ENCODE results near the gene SYNDIG1L. TPM values are rescaled to one million over a fixed set of nuclear protein-coding genes. Genes with fewer than 3 reads are reported as not detected.

The SYNDIG1L gene
- polyA plus RNA-seq (2.0 and 2.1 TPM in 2 replicates), polyA minus RNA-seq (2.7 and 2.8 TPM in 2 replicates)

DNA sequence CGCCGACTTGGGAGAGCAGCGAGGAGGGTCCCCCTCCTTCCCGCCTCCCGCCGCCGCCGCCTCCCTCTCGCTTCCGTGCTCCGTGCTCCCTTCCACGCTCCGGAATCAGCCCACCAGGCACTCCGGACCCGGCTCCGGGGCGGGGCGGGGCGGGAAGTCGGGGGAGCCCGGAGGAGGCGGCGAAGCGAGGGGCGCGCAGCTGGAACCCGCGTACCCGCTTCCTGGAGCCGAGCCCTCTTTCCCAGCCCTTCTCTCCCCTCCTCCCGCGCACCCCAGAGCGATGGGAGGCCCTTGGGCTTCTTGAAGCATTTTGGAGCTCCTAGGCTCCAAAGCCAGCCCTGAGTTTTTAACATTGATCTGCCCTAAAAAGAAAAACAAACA, at the start of gene SYNDIG1L:
TSS of gene SYNDIG1L (minus strand) at position 9 of the 381 bp plus-strand sequence. CDS start 16,466 bp downstream, outside the sequence.
- Histone ChIP-seq H3K79me2 (replicated peaks; ENCODE audit: insufficient read depth, low read length) (no peaks in the 10 kb centered on the region), H3K36me3 (ENCODE audit: insufficient read depth, low read length) (no peaks in the 10 kb centered on the region), H3K9ac (ENCODE audit: low read length) (peak within 1 kb of the TSS; percentile 45), H3K27ac (ENCODE audit: low read length) (no peak within 1 kb of the TSS), H3K4me3 (ENCODE audit: low read length) (peak within 1 kb of the TSS; percentile 67), H3K9me3 (ENCODE audit: low read length) (no peaks in the 10 kb centered on the region), H3K9me2 (ENCODE audit: insufficient read depth, low read length) (no peaks in the 10 kb centered on the region), H2AFZ (ENCODE audit: low read depth, low read length) (no peak within 1 kb of the TSS), H3K27me3 (ENCODE audit: insufficient read depth, low read depth, low read length) (peaks cover 48% of the 10 kb centered on the region), H3K4me2 (ENCODE audit: low read length) (no peak within 1 kb of the TSS), H4K20me1 (ENCODE audit: insufficient read depth) (no peaks in the 10 kb centered on the region), H3F3A (ENCODE audit: insufficient read depth, low read length, poor library complexity, severe bottlenecking) (no peaks in the 10 kb centered on the region)
- TF ChIP-seq, protein P1, sequence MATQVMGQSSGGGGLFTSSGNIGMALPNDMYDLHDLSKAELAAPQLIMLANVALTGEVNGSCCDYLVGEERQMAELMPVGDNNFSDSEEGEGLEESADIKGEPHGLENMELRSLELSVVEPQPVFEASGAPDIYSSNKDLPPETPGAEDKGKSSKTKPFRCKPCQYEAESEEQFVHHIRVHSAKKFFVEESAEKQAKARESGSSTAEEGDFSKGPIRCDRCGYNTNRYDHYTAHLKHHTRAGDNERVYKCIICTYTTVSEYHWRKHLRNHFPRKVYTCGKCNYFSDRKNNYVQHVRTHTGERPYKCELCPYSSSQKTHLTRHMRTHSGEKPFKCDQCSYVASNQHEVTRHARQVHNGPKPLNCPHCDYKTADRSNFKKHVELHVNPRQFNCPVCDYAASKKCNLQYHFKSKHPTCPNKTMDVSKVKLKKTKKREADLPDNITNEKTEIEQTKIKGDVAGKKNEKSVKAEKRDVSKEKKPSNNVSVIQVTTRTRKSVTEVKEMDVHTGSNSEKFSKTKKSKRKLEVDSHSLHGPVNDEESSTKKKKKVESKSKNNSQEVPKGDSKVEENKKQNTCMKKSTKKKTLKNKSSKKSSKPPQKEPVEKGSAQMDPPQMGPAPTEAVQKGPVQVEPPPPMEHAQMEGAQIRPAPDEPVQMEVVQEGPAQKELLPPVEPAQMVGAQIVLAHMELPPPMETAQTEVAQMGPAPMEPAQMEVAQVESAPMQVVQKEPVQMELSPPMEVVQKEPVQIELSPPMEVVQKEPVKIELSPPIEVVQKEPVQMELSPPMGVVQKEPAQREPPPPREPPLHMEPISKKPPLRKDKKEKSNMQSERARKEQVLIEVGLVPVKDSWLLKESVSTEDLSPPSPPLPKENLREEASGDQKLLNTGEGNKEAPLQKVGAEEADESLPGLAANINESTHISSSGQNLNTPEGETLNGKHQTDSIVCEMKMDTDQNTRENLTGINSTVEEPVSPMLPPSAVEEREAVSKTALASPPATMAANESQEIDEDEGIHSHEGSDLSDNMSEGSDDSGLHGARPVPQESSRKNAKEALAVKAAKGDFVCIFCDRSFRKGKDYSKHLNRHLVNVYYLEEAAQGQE (IDR thresholded peaks at IDR 0.05; ENCODE audit: borderline replicate concordance) = no peak
- TF ChIP-seq EZH2 (IDR thresholded peaks at IDR 0.05; ENCODE audit: borderline replicate concordance, insufficient read depth, low read length, poor library complexity, severe bottlenecking) (no peak), POLR2AphosphoS5 (IDR thresholded peaks at IDR 0.05) (no peak), SMC3 (conservative IDR thresholded peaks at IDR 0.05; ENCODE audit: poor library complexity) (no peak), RAD21 (conservative IDR thresholded peaks at IDR 0.05) (no peak), EP300 (conservative IDR thresholded peaks at IDR 0.05; ENCODE audit: poor library complexity, severe bottlenecking) (no peak), TAF1 (IDR thresholded peaks at IDR 0.05; ENCODE audit: low read depth) (no peak), MXI1 (conservative IDR thresholded peaks at IDR 0.05; ENCODE audit: poor library complexity, severe bottlenecking) (no peak)
- TF ChIP-seq, protein P2, sequence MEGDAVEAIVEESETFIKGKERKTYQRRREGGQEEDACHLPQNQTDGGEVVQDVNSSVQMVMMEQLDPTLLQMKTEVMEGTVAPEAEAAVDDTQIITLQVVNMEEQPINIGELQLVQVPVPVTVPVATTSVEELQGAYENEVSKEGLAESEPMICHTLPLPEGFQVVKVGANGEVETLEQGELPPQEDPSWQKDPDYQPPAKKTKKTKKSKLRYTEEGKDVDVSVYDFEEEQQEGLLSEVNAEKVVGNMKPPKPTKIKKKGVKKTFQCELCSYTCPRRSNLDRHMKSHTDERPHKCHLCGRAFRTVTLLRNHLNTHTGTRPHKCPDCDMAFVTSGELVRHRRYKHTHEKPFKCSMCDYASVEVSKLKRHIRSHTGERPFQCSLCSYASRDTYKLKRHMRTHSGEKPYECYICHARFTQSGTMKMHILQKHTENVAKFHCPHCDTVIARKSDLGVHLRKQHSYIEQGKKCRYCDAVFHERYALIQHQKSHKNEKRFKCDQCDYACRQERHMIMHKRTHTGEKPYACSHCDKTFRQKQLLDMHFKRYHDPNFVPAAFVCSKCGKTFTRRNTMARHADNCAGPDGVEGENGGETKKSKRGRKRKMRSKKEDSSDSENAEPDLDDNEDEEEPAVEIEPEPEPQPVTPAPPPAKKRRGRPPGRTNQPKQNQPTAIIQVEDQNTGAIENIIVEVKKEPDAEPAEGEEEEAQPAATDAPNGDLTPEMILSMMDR (IDR thresholded peaks at IDR 0.05; ENCODE audit: poor library complexity, severe bottlenecking) = no peak

DNA sequence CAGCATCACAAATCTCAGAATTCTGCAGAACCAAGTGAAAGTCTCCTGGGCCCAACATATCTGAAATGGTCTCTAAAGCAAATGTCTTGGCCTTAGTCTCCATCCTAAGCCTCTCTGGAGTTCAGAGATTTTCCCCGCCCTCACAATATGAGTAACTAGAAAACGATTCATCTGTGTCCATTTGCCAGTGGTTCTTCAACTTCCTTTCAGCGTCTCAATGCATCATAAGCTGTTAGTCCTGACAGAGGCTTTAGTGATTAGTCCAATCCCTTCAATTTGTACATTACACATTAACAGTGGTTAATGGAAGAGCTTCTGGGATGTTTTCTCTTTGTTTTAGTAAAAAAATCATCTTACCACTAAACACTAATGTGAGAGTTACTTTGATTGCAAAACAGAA, 49.7 kb upstream of the SYNDIG1L start:
- Histone ChIP-seq H3K4me3 (ENCODE audit: low read length) (no peak overlapping the region), H4K20me1 (ENCODE audit: insufficient read depth) (no peaks in the 10 kb centered on the region), H3K27ac (ENCODE audit: low read length) (peak overlapping the region; percentile 54), H3K4me2 (ENCODE audit: low read length) (no peak overlapping the region), H3K27me3 (ENCODE audit: insufficient read depth, low read depth, low read length) (no peaks in the 10 kb centered on the region), H3K9me2 (ENCODE audit: insufficient read depth, low read length) (no peaks in the 10 kb centered on the region), H3F3A (ENCODE audit: insufficient read depth, low read length, poor library complexity, severe bottlenecking) (no peaks in the 10 kb centered on the region), H3K9ac (ENCODE audit: low read length) (no peak overlapping the region), H2AFZ (ENCODE audit: low read depth, low read length) (no peak overlapping the region), H3K79me2 (replicated peaks; ENCODE audit: insufficient read depth, low read length) (no peaks in the 10 kb centered on the region), H3K36me3 (ENCODE audit: insufficient read depth, low read length) (no peaks in the 10 kb centered on the region), H3K9me3 (ENCODE audit: low read length) (no peaks in the 10 kb centered on the region)
- TF ChIP-seq RAD21 (conservative IDR thresholded peaks at IDR 0.05) (no peak), EP300 (conservative IDR thresholded peaks at IDR 0.05; ENCODE audit: poor library complexity, severe bottlenecking) (no peak), MXI1 (conservative IDR thresholded peaks at IDR 0.05; ENCODE audit: poor library complexity, severe bottlenecking) (no peak)

Measured in neural cell (in vitro differentiated cells).